COLO829 (cell line): ENCODE results near the gene COL11A1.
"Not testable (repeated sequence)": the region's sequence is repeated elsewhere in the genome, so short reads cannot be mapped to it uniquely, and the experiment has no call there.

ENCODE experiments used
- DNase-seq: peaks from one replicate; pipeline ENCODE4 v3.0.0; 2012; ENCODE audit warnings: low spot score

COL11A1 gene

DNA sequence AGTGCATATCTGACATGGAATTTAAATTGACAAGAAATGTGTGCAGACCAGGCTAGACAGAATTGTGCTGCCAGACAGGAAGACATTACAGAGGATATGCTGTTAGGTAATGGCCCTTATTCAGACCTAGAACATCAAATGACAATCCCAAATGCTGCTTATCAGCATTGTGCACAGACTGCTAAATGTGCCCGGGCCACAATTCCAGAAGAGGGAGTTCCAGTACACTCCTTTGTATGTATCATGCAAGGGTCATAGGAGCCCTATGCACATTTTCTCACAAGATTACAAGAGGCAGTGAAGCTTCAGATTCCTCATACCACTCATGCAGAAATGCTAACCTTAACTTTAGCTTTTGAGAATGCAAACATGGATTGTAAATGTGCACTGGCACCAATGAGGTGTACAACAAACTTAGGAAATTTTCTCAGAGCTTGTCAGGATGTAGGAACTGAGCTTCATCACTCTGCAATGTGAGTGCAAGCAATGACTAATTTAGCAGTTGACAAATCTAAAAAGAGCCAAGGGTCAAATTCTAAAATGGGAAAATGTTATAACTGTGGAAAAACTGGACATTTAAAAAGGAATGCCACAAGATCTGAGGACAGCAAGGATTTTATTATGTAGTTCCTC, 273.5 kb downstream of the COL11A1 start:
- no peak for DNase-seq

DNA sequence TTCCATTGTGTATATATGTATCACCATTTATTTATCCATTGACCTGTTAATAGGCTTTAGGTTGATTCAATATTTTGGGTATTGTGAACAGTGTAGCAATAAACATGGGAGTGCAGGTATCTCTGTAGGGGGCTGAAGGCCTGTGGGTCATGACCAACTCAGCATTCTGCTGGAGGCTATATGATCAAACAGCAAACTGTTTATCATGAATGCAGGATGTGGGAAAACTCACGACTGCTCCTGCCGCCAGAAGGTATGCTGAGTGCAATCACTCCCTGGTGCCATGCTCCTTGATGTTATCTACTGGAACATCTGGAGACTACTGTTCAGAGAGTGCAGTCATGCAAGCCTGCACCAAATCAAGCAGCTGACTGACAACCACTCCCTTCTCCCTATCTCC, 275.2 kb downstream of the COL11A1 start:
- no peak for DNase-seq

- not testable (repeated sequence) for DNase-seq
Observed at GRCh38 chr1:102826706-102827105, 281.6 kb downstream of the COL11A1 start.
